Testis (tissue), 3 donors: ENCODE measurements around the gene ZNF639. TPM values are rescaled to one million over a fixed set of nuclear protein-coding genes. Genes with fewer than 3 reads are reported as not detected.
A peak's percentile ranks its signal among the peaks of the same experiment; 100 is the strongest.

Experiments
- DNase-seq: peaks from one replicate; pipeline ENCODE4 v3.0.0-alpha.2; 2019
- H3K27ac ChIP-seq, 2 donors: fragments of 200-600 bp; sonication (generic); one replicate each; pipeline ENCODE4 v1.5.1; 2019
- H3K27me3 ChIP-seq: fragments of 200-600 bp; sonication (generic); one replicate; pipeline ENCODE4 v1.5.1; 2019
- H3K36me3 ChIP-seq: fragments of 200-600 bp; sonication (generic); one replicate; pipeline ENCODE4 v1.5.1; 2017; ENCODE audit warnings: low read depth; ENCODE audit errors: missing control alignments
- H3K4me1 ChIP-seq: fragments of 200-600 bp; sonication (generic); one replicate; pipeline ENCODE4 v1.5.1; 2019
- H3K4me3 ChIP-seq, 2 donors: fragments of 200-600 bp; sonication (generic); one replicate each; pipeline ENCODE4 v1.5.1; 2017 to 2019
- H3K9me3 ChIP-seq: fragments of 200-600 bp; sonication (generic); one replicate; pipeline ENCODE4 v1.5.1; 2017
- CTCF ChIP-seq, 3 experiments: fragments of 450-650 bp in 2 of 3; fragments of 200-600 bp in 1 of 3; sonication (generic) in 1 of 3; IDR thresholded peaks; one replicate each; pipeline ENCODE4 v1.5.1; 2016 to 2019; ENCODE audit warnings: antibody characterized with exemption in 3 of 3, mild to moderate bottlenecking in 2 of 3, moderate library complexity in 1 of 3
- POLR2A ChIP-seq: fragments of 450-650 bp; IDR thresholded peaks from one replicate; pipeline ENCODE4 v1.6.1; 2017; ENCODE audit warnings: antibody characterized with exemption, mild to moderate bottlenecking, moderate library complexity
- WGBS, 2 donors: methylation state at CpG; one replicate each; pipeline ENCODE4 v1.1.5; 2018; 5-methylcytosine and 5-hydroxymethylcytosine counted together
- intact Hi-C: fragments of 100-400 bp; cut with DNase I; formaldehyde crosslinking; loops from one replicate; pipeline ENCODE4 v1.15.1; 2023; ENCODE audit warnings: low total_unique reads
- polyA plus RNA-seq: library from polyadenylated mRNA; stranded (reverse); fragments of 350-450 nt; fragmentation: Illumina TruSeq; extraction: RNeasy Lipid Tissue Mini Kit (QIAGEN cat#74804); gene quantifications from one replicate; pipeline ENCODE4 v1.2.3, GENCODE V29; 2014; ENCODE audit warnings: low read depth, low replicate concordance; ENCODE audit not compliant: insufficient read depth
- total RNA-seq, 2 donors: library from RNA; depleted of rRNA; stranded (reverse); fragments of >200 nt; gene quantifications; one replicate each; pipeline ENCODE4 v1.2.3, GENCODE V29; 2016

The ZNF639 gene
- total and polyA plus RNA-seq, 3 donors from 2014 or later: 29.3 to 37.6 (median 36.7) TPM

- Histone ChIP-seq H3K9me3 (no peaks in the 10 kb centered on the region), H3K4me3 (peak overlapping the region; percentile 59 to 91), H3K36me3 (no peaks in the 10 kb centered on the region), H3K27me3 (no peaks in the 10 kb centered on the region), H3K27ac (peak overlapping the region in 1 of 2 donors; percentile 95), H3K4me1 (peaks cover 7% of the 10 kb centered on the region)
- no peak for TF ChIP-seq CTCF (IDR thresholded peaks at IDR 0.05)
- TF ChIP-seq POLR2A: no peak
- no peak for DNase-seq
- WGBS, 2 donors: 0 to 1% methylated on average over 8 of the region's 8 CpGs
- intact Hi-C loops: loop anchor here (5.0 kb wide), 1 partner anchor 177 kb away; the partner anchor contains the start of gene PIK3CA
Observed at GRCh38 chr3:179324270-179324754, 1.5 kb downstream of the ZNF639 start.

GRCh38 chr3:179330438-179330837, 7.6 kb downstream of the ZNF639 start:
- no peak overlapping the region for H3K27ac ChIP-seq
- H3K4me3 ChIP-seq: no peak overlapping the region
- H3K36me3 ChIP-seq: no peaks in the 10 kb centered on the region
- no peaks in the 10 kb centered on the region for H3K9me3 ChIP-seq
- no peaks in the 10 kb centered on the region for H3K27me3 ChIP-seq
- DNase-seq: no peak
- TF ChIP-seq POLR2A (no peak), CTCF (IDR thresholded peaks at IDR 0.05) (no peak)
- intact Hi-C loops: no loop called here
- H3K4me1 ChIP-seq: no peaks in the 10 kb centered on the region
- 92 to 95% methylated on average over 1 of the region's 1 CpG for WGBS, 2 donors

GRCh38 chr3:179332240-179332639, 9.4 kb downstream of the ZNF639 start:
- H3K4me1 ChIP-seq: peaks cover 4% of the 10 kb centered on the region
- no peaks in the 10 kb centered on the region for H3K9me3 ChIP-seq
- 97 to 99% methylated on average over 4 of the region's 4 CpGs for WGBS, 2 donors
- H3K27ac ChIP-seq: no peak overlapping the region
- intact Hi-C loops: no loop called here
- H3K4me3 ChIP-seq: no peak overlapping the region
- H3K36me3 ChIP-seq: no peaks in the 10 kb centered on the region
- DNase-seq: no peak
- no peaks in the 10 kb centered on the region for H3K27me3 ChIP-seq
- TF ChIP-seq CTCF (IDR thresholded peaks at IDR 0.05) (no peak), POLR2A (no peak)

- Histone ChIP-seq H3K27ac (no peak overlapping the region), H3K9me3 (no peaks in the 10 kb centered on the region), H3K4me1 (peaks cover 4% of the 10 kb centered on the region), H3K27me3 (no peaks in the 10 kb centered on the region), H3K4me3 (no peak overlapping the region), H3K36me3 (no peaks in the 10 kb centered on the region)
- intact Hi-C loops: no loop called here
- TF ChIP-seq CTCF (IDR thresholded peaks at IDR 0.05) (no peak), POLR2A (no peak)
- DNase-seq: no peak
- WGBS, 2 donors: 92 to 98% methylated on average over 2 of the region's 2 CpGs
Observed at GRCh38 chr3:179333084-179333483, 10.3 kb downstream of the ZNF639 start.

GRCh38 chr3:179336345-179336929, 13.6 kb downstream of the ZNF639 start:
- no peak for DNase-seq
- peaks cover 4% of the 10 kb centered on the region for H3K4me1 ChIP-seq
- 57 to 69% methylated on average over 1 of the region's 1 CpG for WGBS, 2 donors
- no peak overlapping the region for H3K4me3 ChIP-seq
- TF ChIP-seq POLR2A (no peak), CTCF (IDR thresholded peaks at IDR 0.05) (no peak)
- no peaks in the 10 kb centered on the region for H3K27me3 ChIP-seq
- H3K36me3 ChIP-seq: no peaks in the 10 kb centered on the region
- intact Hi-C loops: no loop called here
- H3K9me3 ChIP-seq: no peaks in the 10 kb centered on the region
- H3K27ac ChIP-seq: no peak overlapping the region
